HG03135 (cell line): ENCODE measurements around the gene PRKCE.

Experiments used
- ATAC-seq: cut with Tn5 transposase; IDR thresholded peaks from one replicate; pipeline ENCODE4 v1.9.1; 2021; ENCODE audit warnings: mild to moderate bottlenecking, moderate library complexity; ENCODE audit not compliant: unreplicated experiment

The PRKCE gene

GRCh38 chr2:45722477-45722876, 71.0 kb downstream of the PRKCE start:
- ATAC-seq = no peak

GRCh38 chr2:45723857-45724256, 72.4 kb downstream of the PRKCE start:
- ATAC-seq = no peak

- no peak for ATAC-seq
Measured at GRCh38 chr2:45724335-45724734, 72.9 kb downstream of the PRKCE start.

GRCh38 chr2:45725731-45726130, 74.3 kb downstream of the PRKCE start:
- ATAC-seq = no peak

GRCh38 chr2:45726188-45726587, 74.7 kb downstream of the PRKCE start:
- no peak for ATAC-seq

GRCh38 chr2:45728458-45728942, 77.0 kb downstream of the PRKCE start:
- peak; percentile 78 for ATAC-seq

- ATAC-seq = peak; percentile 52
Measured at GRCh38 chr2:45729753-45730512, 78.5 kb downstream of the PRKCE start.

GRCh38 chr2:45731141-45731540, 79.7 kb downstream of the PRKCE start:
- no peak for ATAC-seq

GRCh38 chr2:45732436-45732835, 81.0 kb downstream of the PRKCE start:
- ATAC-seq = no peak

GRCh38 chr2:45732946-45733345, 81.5 kb downstream of the PRKCE start:
- ATAC-seq = no peak

- ATAC-seq = no peak
Measured at GRCh38 chr2:45734336-45734735, 82.9 kb downstream of the PRKCE start.

GRCh38 chr2:45734952-45735351, 83.5 kb downstream of the PRKCE start:
- no peak for ATAC-seq

GRCh38 chr2:45736757-45737704, 85.6 kb downstream of the PRKCE start:
- no peak for ATAC-seq

GRCh38 chr2:45739796-45740485, 88.5 kb downstream of the PRKCE start:
- no peak for ATAC-seq

- ATAC-seq = no peak
Measured at GRCh38 chr2:45741161-45741850, 89.8 kb downstream of the PRKCE start.

GRCh38 chr2:45743531-45744396, 92.3 kb downstream of the PRKCE start:
- no peak for ATAC-seq

- no peak for ATAC-seq
Measured at GRCh38 chr2:45745231-45745630, 93.8 kb downstream of the PRKCE start.

GRCh38 chr2:45746888-45747287, 95.4 kb downstream of the PRKCE start:
- no peak for ATAC-seq

- ATAC-seq = no peak
Measured at GRCh38 chr2:45747363-45747762, 95.9 kb downstream of the PRKCE start.

GRCh38 chr2:45748239-45748638, 96.8 kb downstream of the PRKCE start:
- no peak for ATAC-seq
